GM18517 (cell line): ENCODE measurements around the gene PLPPR5.

Experiments used
- ATAC-seq: cut with Tn5 transposase; IDR thresholded peaks from one replicate; pipeline ENCODE4 v1.9.1; 2021; ENCODE audit warnings: mild to moderate bottlenecking, moderate library complexity; ENCODE audit not compliant: unreplicated experiment

Gene PLPPR5

GRCh38 chr1:98969798-98970490 is 34.7 kb downstream of the PLPPR5 start:
- no peak for ATAC-seq

DNA sequence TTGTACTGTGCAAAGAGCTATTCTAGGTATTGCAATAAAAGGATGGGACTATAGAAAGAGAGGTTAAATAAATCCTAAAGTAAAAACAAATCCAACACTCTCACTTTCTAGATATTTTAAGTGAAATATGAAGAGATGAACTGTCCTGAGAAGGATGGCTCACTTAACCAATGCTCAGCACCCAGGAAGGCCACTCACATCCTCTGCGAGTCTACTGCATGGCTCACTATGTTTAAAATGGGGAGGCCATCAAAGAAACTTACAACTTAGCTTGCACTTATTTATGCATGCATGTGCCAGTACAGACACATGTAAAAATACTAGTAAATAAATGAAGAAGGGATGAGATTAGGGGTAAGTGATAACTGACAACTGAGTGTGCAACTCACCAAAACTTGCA is 37.5 kb downstream of the PLPPR5 start:
- no peak for ATAC-seq

GRCh38 chr1:98965394-98965793 is 39.3 kb downstream of the PLPPR5 start:
- ATAC-seq = no peak

- no peak for ATAC-seq
Observed at GRCh38 chr1:98964198-98964597, 40.5 kb downstream of the PLPPR5 start.

DNA sequence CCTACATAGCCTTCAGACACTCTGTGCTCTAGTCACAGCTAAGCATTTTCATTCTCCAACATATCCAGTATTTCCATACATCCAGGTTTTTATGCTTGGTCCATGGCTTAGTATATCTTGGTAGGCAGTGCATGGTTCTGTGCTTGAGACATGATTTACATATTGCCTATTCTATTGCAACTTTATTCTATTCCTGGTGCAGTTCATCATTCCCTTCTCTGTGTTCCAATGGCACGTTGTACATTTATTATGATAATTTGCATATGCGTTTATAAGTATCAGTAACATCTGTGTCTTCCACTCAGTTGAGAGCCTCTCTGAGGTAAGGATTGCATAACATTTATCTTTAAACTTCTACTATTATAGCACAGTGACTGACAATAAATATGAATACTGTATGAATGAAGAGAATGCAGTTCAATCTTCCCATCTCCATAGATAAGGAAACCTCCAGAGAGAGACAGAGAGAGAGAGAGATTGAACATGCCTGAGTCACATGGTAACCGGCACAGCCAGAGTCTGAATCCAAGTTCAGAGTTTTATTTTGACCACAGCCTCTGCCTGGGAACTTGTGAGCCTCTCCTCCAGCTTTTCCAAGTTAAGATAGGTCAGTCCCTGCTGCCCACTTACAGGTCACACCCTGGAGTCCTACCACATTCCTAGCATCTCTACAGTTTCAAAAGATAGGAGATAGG is 41.5 kb downstream of the PLPPR5 start:
- no peak for ATAC-seq

GRCh38 chr1:98962156-98962555 is 42.5 kb downstream of the PLPPR5 start:
- ATAC-seq = no peak

GRCh38 chr1:98949621-98950020 is 55.0 kb downstream of the PLPPR5 start:
- no peak for ATAC-seq

DNA sequence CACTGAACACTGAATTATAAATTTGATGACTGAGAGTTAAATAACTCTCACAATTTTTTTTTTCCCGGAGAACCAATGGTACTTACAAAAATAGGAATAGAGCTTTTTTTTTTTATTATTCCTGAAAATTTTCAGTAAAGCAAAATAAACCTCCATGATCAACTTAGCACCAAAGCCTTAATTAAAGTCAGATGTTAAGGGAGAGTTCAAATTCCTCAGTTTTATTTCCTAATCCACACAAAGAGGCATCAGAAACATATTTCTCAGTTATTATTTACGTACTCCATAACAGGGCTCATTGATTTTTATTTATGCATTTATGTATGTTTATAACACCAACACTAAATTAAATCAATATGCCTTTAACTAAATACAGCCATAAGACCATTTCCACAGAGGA is 55.5 kb downstream of the PLPPR5 start:
- ATAC-seq = no peak

DNA sequence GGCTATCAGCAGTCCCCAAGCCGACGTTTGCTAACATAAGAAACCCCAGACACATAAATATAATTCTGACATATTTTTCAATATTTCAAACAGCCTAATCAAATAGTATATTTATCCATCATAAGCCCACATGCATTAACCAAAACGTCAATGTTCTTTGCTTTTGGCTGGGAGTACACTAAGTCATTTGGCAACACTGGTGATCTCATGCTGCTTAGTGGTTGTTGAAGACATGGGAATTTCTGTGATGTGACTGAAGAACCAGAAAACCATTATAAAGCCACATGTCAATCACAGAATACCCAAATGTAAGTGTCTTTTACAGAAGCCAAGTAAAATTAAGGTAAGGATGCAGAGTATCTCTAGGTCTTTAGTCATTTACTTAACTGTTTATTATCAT is 57.6 kb downstream of the PLPPR5 start:
- ATAC-seq = no peak

DNA sequence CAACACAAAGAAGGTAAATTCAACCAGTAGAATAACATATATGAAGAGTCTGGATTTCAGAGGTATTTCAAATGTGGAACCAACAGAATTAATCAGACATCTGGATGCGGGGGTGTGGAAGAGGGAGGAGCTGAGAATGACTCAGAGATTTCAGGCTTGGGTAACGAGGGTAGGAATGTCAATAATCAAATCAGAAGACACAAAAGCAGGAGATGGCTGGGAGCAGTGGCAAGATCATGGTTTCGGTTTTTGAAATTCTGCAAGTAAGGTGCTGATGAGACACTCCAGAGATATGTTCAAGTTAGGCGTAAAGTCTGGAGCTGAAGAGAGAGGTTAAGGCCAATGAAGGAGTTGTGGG is 64.0 kb downstream of the PLPPR5 start:
- ATAC-seq = no peak

DNA sequence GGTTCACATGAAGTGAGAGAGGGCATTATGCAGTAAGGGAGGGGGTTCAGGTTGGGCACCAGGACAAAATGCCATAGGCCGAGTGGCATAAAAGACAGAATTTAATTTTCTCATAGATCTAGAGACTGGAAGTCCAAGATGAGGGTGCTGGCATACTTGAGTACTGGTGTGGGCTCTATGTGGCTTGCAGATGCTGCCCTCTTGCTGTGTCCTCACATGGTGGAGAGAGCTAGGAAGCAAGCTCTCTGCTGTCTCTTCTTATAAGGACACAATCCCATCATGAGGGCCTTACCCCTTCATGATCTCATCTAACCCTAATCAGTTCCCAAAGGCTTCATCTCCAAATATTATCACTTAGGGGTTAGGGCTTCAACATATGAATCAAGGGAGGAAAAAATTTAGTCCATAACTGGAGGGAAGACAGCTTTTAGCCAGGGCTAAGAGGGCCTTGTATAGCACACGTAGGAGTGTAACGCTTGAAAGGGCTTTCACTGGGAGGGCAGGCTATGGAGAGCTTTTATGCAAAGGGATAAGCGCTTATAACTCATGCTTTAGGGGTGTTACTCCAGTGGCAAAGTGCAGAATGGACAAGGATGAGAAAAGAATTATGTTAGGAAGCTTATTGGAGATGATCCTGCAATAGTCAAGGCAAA is 64.5 kb downstream of the PLPPR5 start:
- ATAC-seq = no peak

DNA sequence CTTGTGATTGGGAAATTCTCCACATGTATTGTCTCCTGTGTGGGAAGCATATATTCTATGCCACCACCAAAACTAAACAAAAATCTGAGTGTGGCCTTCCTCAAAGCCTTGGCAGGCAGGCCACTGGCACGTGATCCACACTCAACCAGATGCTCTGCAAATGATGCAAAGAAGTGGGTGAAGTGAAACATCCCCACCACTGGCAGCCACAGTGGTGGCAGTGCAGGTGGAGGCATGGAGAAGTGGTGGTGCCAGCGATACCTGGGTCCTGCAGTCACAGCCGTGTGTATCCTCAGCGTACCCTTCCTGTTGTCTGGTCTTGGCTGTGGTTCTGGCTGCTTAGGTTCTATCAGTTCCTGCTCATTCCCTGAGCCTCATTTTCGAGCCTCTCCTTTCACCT is 65.2 kb downstream of the PLPPR5 start:
- ATAC-seq = no peak

- no peak for ATAC-seq
Observed at GRCh38 chr1:98937347-98937746, 67.3 kb downstream of the PLPPR5 start.

GRCh38 chr1:98932184-98932583 is 72.5 kb downstream of the PLPPR5 start:
- no peak for ATAC-seq

- no peak for ATAC-seq
Observed at GRCh38 chr1:98931128-98931835, 73.4 kb downstream of the PLPPR5 start.

DNA sequence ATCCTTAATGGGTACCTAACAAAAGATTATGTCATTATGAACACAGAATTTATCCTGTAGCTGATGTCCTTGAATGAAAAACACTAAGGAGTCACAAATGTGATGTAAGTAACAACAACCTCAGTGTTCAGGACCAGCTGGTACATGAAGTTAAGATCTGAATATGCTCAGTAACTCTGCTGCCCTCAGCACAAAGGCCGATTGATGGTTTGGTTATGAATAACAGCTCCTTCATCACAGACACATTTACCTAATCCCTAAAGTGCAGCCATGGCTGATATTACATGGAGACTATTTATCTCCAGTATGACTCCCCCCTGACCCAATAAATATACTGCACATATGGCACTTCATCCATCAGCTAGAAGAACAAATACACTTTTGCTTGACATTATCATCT is 75.2 kb downstream of the PLPPR5 start:
- no peak for ATAC-seq

DNA sequence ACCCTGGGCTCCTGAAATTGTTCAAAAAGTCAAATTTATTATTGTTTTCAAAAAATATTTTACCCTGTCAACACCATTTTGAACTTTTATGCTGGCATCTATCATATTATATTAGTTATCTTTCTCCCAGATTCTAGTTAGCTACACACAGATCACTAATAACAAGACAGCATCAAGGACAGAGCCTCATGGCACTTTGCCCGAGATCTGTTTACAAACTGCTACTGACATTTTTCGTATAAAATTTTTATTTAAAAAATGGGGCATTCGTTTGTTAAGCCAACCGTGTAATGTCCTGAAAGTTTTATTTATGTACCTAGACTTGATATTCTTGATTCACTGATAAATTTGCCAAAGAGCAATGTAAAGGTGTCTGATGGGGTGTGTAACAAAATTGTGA is 78.1 kb downstream of the PLPPR5 start:
- no peak for ATAC-seq

DNA sequence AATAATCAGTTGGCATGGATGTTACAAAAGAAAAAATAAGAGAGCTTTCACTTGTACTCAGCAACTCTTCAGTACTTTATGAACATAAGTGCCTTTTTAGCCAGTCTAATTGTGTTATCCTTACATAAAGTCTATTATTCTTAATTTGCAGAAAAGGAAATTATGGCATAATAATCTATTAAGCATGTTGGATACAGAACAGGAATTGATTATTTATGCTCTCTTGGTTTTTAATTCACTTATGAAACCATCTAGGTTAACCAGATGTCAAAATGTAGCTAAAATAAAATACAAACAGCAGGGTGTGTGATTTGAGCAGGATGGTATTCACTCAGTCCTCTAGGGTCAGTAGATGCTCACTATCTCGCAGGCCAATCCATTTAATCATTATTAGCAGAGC is 79.7 kb downstream of the PLPPR5 start:
- no peak for ATAC-seq

- ATAC-seq = no peak
Observed at GRCh38 chr1:98923667-98924066, 81.0 kb downstream of the PLPPR5 start.

GRCh38 chr1:98921817-98922216 is 82.8 kb downstream of the PLPPR5 start:
- no peak for ATAC-seq

DNA sequence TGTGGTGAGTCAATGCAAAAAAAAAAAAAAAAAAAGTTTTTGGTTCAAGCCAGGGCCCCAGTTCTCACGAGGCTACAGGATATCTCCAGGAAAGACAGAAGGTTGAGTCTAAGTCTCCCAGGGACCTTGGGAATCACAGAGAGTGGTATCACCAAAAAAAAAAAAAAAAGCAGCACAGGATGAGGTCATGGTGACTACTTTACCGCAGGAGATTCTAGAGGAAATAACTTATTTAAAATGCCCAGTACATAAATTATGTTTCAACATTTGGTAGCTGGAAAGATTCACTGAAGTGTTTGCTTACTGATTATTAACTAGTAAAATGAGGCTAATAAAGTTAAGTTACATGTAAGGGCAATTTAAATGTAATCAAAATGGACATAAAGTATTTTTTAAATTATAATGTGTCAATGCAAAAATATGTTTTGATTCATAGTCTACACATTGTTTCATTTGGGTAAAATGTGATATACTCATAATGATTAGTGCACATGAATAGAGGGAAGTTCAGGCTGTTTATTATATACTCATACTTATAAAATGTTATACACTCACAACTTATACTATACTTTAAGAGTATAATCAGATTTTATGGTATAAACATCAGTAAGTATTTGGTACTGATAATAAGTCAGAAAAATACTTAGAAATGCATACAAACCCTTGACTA is 84.1 kb downstream of the PLPPR5 start:
- ATAC-seq = no peak
